ENCODE data around the gene DENND4C.

GRCh38 chr9:19192202-19193028, 38.1 kb upstream of the DENND4C start:
- TF ChIP-seq CTCF (IDR thresholded peaks at IDR 0.05) (no peak), POLR2A (IDR thresholded peaks at IDR 0.05) (no peak)
